Right hindlimb (tissue), 1 donor: Measurements from ENCODE around the gene COG2.
"Not testable (repeated sequence)": the region's sequence is repeated elsewhere in the genome, so short reads cannot be mapped to it uniquely, and the experiment has no call there.

Experiments used
- DNase-seq: peaks from one replicate; pipeline ENCODE4 v3.0.0-alpha.2; 2018

The COG2 gene

GRCh38 chr1:230679192-230679591 lies 36.9 kb downstream of the COG2 start:
- no peak for DNase-seq

- DNase-seq: no peak
These were observed 37.5 kb downstream of the COG2 start for GRCh38 chr1:230679825-230680224.

GRCh38 chr1:230680300-230681025 lies 38.2 kb downstream of the COG2 start:
- no peak for DNase-seq

- no peak for DNase-seq
These were observed 39.3 kb downstream of the COG2 start for GRCh38 chr1:230681599-230681998.

GRCh38 chr1:230682274-230682673 lies 40.0 kb downstream of the COG2 start:
- DNase-seq: peak; percentile 43

GRCh38 chr1:230682882-230683610 lies 40.8 kb downstream of the COG2 start:
- DNase-seq: no peak

GRCh38 chr1:230684146-230684545 lies 41.9 kb downstream of the COG2 start:
- DNase-seq: no peak

GRCh38 chr1:230684998-230685397 lies 42.7 kb downstream of the COG2 start:
- no peak for DNase-seq

GRCh38 chr1:230686747-230687146 lies 44.5 kb downstream of the COG2 start:
- DNase-seq: no peak

GRCh38 chr1:230690101-230690500 lies 47.8 kb downstream of the COG2 start:
- no peak for DNase-seq

- no peak for DNase-seq
These were observed 49.3 kb downstream of the COG2 start for GRCh38 chr1:230691615-230692014.

GRCh38 chr1:230693221-230693620 lies 50.9 kb downstream of the COG2 start:
- DNase-seq: no peak

GRCh38 chr1:230693777-230694176 lies 51.5 kb downstream of the COG2 start:
- DNase-seq: no peak

GRCh38 chr1:230694464-230694863 lies 52.2 kb downstream of the COG2 start:
- no peak for DNase-seq

- DNase-seq: no peak
These were observed 52.7 kb downstream of the COG2 start for GRCh38 chr1:230694991-230695390.

GRCh38 chr1:230696218-230696617 lies 53.9 kb downstream of the COG2 start:
- no peak for DNase-seq

GRCh38 chr1:230696722-230697437 lies 54.6 kb downstream of the COG2 start:
- DNase-seq: no peak

GRCh38 chr1:230698130-230698529 lies 55.8 kb downstream of the COG2 start:
- DNase-seq: no peak

GRCh38 chr1:230698964-230699363 lies 56.7 kb downstream of the COG2 start:
- not testable (repeated sequence) for DNase-seq

GRCh38 chr1:230699716-230700115 lies 57.4 kb downstream of the COG2 start:
- no peak for DNase-seq

- no peak for DNase-seq
These were observed 57.9 kb downstream of the COG2 start for GRCh38 chr1:230700132-230700531.

GRCh38 chr1:230701434-230701833 lies 59.2 kb downstream of the COG2 start:
- DNase-seq: no peak

- no peak for DNase-seq
These were observed 59.9 kb downstream of the COG2 start for GRCh38 chr1:230701895-230702768.
